HG03342 (cell line): ENCODE measurements around the gene KHDC4.

ENCODE experiments used
- ATAC-seq: cut with Tn5 transposase; IDR thresholded peaks from one replicate; pipeline ENCODE4 v1.9.1; 2021; ENCODE audit warnings: mild to moderate bottlenecking, moderate library complexity; ENCODE audit not compliant: unreplicated experiment

KHDC4 gene

DNA sequence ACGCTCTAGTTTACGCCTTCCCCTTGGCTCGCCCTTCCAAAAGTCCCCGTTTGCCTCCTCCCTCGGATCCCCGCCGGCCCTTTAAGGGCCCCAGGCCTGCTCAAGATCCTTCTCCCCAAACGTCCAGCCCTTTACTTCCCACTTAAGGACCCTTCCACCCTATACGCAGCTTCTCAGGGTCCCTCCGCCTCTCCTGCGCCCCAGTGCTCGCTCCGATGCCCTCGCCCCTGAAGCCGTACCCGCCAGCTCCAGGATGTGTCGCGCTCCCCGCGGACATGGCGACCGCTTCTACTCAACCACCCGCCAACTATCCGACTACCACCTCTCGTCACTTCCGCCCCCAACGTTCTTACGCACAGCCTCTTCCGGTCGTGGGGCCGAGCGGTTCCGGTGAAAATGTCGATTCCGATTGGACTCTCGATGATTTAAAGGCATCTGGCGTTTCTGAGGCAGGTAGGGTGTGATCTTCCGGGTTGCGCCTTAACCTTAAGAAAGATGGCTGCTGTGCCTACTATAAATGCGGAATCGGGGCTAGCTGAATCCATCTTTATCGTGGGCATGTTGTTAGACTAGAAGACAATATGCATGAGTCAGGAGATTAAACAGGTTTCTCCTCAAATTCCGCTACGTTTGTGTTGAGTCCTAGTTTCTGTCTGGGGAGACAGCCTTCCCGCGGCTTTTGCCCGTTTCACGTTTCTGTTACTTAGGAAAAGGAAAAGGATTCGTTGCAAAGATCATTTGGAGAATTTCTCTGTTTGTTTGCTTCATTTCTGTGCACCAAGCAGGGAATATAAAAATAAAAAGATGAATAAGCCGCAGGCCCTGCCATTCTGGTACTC is at the start of gene KHDC4:
KHDC4 (minus strand) TSS at position 317 of the 839 bp plus-strand sequence; CDS start at position 277, 40 bp downstream.
- ATAC-seq, result peak; percentile 94

DNA sequence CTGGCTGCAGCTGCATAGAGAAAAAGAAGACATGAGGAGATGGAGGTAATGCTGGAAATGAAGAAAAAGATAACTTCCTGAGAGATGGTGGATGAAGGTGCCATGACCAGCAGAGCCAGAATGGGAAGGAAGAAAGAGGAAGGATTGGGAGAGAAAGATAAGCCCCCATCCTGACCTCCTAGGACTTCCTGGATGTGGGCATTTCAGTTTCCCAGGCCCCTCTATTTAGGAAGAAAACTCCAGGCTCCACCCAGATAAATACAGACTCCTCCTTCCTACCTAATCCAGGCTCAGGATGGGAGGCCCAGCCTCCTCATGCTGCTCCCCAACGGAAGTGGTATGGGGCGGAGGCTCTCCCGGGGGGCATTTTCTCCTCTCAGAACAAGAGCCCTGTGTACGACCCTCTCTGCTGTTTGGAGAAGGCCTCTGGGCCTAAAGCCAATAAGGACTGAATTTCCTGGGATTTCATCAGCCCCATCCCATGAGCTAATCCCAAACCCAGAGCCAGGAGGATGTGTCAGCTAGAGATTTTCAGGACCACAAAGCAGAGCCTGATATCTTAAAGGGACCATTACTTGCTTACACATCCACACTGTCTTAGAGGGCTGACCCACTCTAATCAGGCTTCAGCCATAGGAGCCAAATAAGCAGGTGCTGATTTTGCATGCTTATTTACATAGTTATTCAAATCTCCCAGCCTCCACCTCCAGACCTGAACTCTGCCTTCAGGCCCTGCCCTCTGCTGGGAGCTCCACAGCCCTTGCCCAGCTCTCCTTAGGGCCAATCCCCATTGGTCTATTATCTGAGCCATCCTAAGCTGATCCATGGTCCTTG is 49.2 kb upstream of the KHDC4 start:
- ATAC-seq, result peak; percentile 51

DNA sequence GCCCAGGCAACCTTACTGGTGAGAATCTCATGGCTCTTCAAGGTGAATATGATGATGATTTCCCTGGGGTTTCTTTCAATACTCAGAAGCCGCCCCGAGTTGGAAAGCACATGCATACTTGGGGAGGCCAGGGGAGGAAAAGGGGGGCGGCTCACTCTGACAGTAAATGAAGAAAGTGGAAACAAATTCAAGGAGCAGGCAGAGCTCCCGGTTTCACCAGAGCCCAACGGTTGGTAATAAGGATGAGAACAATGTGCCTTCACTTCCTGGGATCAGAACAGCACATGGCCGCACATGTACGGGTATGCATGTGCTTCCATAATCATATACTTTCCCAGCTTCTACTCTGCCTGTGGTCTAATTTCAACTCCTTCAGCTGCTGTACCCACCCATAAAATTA is 47.9 kb upstream of the KHDC4 start:
- no peak for ATAC-seq

DNA sequence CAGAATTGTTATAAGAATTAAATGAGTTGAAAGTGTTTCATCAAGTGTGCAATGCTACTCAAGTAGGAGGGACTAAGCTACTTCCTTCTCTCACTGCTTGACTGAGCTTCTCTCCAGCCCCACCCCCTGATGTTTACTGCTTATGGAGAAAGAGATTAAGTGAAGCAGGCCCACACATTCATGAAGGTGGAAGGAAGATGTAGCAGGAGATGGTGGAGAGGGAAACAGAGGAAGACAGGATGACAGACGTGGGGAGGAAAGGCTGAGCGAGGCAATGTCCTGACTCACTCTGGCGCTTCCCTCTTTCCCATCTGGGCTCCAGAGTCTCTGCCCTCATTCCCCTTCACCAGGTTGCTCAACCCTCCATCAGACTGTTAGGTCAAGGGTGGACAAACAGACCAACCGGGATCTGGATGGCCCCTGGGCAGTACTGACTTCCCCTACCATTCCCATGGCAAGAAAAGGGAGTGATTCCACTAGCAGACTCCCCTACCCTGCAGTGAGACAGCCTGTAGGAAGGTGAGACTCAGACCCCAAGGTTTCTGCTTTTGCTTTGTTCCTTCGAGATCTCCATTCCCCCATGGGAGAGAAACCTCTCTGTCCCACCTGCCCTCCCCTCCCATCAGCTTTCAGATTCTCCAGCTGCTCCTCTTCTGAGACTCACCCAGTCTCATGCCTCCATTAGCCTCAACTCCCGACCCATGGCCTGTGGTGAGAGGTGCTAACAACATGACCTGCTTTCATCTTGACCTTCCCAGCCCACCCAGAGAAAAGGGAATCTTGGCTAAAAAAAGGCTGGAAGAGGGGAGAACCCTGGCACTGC is 47.3 kb upstream of the KHDC4 start:
- no peak for ATAC-seq

DNA sequence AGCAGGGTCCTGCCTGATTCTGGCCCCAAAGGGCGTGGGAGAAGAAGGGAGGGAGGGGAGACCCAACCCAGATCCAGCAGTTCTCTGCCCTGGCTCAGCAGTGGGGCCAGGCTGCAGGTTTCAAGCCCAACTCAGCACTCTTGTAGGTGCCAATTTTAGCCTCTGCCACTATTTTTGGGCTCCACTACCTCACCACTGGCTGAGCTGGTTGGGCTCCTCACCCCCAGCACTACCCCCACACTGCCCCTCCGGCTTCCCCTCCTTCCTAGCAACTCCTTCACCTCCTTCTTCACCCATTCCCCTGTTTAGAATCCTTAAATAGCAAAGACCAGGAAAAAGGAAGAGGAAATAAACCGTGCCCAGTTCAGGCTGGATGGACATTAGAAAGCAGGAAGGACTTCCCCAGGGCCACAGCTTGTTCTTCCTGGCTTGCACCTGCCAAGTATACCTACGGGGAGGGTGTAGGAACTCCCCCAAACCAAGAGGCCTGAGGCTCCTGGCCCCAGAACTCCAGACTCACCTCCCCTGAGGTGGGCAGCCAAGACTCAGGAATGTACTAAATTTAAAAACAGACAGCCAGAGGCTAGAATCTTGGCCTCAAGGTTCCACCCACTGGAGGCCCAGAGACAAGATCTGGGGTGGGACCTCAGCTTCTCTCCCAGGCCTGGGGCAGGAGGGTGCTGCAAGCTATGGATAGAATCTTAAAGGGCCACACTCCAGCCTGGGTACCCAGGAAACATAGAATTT is 45.6 kb upstream of the KHDC4 start:
- no peak for ATAC-seq

DNA sequence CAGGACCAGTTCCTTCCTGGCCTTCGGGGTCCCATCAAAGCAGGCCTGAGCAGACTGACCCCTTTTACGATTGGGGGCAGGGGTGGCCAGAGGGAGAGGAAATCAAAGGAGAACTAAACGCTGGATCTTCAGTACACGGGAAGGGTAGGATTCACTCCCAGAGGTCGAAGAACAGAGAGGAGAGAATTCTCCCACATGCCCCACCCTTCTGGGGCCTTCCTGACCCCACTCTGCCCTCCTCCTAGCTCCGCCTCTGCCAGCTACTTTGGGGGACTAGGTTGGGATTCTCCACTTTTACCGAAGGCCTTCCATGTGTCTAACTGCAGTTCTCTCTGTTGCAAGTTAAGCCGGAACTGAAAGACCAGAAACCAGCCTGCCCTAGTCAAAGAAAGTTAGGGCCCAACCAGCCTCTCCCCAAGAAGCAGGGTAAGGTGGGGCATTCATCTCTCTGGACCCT is 44.8 kb upstream of the KHDC4 start:
- ATAC-seq, result no peak

DNA sequence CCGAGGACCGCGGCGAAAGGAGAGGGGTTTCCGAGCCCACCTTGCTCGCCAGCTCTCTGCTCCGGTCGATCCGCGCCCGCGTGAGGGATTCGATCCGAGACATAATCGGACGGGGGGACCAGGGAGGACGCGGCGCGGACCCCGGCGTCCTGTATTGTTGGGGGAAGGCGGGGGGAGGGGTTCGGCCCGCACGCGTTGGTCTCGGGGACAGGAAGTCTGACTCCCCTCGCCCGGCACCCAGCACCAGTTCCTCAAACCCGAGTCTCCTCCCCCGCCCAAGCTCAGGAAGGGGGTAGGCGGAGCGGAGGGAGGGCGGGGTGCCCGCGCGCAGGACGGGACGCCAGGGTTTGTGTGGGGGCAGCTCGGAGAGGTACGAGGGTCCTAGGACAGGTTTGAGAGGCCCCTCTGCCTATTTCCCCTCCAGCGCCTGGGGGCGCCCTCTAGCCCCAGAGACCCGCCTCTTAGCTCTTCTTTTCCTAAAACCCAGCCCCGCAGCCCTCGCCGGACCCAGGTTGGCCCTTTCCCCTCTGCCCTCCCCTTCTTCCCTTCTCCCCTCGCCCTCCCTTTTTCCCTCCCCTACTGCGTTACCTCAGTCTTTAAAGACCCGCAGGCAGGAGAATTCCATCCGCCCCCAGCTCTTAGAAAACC is 44.2 kb upstream of the KHDC4 start, which contains the start of gene ARHGEF2:
ARHGEF2 (minus strand) TSS at position 223 of the 648 bp plus-strand sequence; CDS start at position 103, 120 bp downstream.
- ATAC-seq, result peak; percentile 45

DNA sequence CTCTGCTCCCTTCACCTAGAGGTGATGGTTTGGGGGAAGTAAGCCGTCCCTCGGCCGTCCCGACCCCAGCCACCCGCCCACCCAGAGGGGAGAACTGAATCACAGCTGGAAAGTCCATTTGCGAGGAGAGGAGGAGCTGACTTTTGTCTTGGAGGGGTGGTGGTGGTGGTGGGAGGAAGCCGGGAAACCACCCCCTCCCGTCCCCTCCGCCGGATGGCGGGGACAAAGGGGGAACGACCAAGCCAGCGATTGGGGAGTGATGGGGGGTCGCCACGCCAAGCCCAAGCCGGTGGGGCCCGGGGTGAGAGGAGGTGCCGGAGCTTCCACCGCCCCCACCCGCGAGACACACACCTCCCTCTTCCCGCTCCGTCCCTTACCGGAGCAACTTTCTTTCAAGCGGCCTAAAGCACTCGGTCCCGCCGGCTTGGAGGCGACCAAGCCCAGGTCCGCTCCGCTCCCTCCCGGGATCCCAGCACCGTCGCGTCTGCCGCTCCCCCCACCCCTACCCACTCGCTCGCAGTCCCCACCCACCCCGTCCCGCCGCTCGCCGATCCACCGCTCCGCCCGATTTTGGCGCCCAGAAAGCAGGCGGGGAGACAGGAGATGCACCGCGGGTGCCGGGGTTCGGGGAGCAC is 43.6 kb upstream of the KHDC4 start:
- ATAC-seq, result peak; percentile 5

DNA sequence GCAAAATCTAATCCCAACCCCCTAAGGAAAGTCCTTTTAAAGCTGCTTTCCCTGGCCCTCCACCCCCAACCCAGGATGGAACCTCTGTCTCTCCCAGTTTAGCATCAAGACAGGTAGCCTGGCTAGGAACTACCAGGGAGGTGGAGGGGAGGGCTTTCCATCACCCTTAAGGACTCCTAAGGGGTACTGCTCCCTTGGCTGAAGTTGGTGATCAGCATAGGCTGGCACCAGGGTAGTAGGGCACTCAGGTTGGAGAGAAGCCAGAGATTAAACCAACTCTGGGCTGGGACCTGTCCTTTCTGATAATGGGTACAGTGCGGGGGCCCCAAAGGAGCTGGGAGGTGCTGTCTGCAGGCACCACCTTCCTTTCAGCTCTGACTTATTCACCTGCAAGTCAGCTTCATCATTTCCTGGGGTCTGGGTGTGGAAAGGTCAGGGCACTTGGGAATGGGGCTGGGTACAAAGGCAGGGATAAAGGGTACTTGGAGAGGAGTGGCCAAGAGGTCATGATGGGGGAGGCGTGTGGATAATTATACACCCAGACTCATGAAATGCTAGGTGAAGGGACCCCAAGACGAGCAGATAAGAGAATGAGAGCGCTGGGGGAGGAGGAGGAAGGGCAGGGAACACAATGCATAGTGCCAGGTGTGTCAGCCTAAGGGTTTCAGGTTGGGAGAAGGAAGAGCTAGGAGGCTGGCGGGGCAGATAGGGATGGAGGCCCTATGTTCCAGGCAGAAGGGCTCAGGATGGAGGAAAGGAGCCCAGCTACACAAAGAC is 42.9 kb upstream of the KHDC4 start:
- ATAC-seq, result no peak

DNA sequence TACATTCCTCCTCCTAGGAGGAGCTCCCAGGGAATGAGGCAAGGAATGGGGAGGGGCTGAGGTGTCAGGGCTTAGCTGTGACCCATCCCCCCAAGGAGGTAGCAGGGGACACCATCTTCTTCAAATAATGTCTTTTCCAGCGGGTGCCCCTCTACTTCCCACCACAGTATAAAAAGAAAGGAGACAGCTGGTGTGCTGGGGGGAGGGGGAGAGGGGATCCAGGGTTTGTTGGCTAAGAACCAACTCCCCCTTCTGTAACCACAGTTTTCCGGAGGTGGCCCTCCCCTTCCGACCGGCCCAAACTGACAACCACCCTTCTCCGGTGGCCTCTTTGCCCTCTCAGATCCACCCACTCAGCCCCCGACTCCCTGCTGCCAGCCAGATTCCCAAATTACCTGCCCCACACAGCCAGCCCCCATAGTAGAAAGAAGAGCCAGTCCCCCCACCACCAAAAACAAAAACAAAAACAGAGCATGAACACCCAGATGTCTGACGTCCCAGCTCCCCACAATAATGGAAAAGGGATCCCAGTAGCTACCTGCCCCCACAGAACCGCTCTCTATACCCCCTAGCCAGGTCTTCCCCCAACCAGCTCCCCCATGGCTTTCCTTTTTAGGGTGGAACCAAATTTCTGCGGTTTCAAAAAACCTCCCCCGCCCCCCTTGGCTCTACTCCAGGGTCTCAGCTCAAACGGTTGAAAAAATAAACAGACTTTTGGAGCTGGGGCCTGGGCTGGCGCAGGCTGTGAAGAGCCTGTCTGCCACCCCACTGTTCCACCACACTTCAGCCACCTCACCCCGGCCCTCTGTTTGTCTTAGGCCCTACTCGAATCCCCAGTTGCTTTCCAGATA is 42.1 kb upstream of the KHDC4 start:
- no peak for ATAC-seq

DNA sequence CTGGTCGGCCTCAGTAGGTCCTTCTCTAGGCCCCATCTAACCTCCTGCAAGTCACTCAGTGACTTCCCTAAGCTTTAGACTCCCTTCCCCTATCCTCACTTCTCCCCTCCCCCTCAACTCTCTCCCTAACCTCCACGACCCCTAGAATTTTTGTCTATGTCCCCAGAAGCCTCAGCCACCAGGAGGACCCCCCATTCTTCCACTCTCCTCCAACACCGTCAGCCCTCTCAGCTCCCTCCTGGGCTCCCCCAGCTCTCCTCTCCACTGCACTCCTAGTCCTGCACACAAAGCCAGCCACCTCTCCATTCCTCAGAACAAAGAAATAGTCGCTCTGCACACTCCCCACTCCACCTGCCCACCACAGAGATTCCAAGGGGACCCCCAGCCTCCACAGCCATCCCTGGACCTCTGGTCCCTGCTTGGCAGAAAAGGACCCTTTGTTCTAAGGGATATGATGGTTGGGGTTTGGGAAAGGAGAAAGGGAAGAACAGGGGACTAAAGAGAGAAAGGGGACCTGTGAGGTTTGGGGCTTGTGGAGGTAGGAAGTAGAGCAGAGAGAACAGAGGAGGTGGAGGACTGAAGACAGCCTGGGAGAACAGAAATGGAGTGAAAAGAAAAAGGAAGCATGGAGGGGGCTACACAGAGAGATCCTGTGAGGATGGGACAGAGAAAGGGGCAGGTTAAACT is 41.3 kb upstream of the KHDC4 start:
- no peak for ATAC-seq

DNA sequence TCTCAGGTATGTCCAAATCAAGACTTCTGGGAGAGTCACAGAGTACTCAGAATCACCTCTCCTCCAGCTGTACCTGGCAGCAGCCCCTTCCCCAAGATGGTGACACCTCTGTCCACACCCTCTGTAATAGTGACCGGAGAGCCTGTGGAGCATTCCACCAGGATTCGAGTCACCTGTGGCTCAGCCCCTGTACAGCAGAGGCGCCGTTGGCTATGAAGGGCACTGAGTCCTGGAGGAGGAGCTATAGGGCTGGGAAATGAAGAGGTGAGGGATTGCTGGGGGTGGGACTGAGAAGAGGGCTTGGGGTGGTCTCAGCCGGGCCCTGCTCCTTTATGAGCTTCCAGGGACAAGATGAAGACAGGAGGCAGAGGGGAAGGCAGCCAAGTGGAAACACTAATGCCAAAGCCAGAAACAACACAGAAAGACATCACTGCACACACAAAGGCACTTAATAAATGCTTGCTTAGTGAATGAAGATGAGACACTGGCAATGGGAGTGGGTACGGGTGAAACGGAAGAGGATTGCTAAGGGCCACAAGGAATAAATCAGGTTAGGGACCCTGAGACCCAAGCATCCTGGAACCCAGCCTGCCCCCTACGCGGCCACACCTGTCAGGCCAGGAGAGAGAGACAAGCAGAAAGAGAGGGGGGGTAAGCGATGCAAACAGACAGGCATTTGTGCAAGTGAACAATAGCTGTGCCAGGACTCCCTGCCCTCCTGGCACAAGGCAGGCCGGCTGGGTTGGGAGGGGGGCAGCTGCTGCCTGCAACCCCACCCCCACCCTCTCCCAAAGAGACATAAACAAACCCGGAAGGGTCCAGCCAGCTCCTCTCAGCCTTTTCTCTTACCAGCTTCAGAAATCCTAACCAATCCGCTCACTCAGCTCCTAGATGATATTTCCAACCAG is 40.2 kb upstream of the KHDC4 start:
- no peak for ATAC-seq

DNA sequence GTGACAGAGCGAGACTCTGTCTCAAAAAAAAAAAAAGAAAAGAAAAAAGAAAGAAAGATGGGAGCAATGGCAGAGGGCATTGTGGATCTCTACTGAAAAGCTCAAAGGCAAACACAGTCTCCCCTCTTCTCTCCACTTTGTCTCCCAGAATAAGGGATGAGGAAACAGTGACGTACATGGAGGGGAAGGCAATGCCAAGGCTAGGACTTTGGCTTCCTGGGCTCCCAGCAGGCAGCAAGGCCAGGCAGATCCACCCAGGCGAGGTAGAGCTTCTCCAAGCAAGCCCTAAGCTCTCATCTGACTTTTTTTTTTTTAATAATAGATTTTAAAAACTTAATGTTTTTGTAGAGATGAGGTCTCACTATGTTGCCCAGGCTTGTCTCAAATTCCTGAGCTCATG is 39.5 kb upstream of the KHDC4 start:
- no peak for ATAC-seq

DNA sequence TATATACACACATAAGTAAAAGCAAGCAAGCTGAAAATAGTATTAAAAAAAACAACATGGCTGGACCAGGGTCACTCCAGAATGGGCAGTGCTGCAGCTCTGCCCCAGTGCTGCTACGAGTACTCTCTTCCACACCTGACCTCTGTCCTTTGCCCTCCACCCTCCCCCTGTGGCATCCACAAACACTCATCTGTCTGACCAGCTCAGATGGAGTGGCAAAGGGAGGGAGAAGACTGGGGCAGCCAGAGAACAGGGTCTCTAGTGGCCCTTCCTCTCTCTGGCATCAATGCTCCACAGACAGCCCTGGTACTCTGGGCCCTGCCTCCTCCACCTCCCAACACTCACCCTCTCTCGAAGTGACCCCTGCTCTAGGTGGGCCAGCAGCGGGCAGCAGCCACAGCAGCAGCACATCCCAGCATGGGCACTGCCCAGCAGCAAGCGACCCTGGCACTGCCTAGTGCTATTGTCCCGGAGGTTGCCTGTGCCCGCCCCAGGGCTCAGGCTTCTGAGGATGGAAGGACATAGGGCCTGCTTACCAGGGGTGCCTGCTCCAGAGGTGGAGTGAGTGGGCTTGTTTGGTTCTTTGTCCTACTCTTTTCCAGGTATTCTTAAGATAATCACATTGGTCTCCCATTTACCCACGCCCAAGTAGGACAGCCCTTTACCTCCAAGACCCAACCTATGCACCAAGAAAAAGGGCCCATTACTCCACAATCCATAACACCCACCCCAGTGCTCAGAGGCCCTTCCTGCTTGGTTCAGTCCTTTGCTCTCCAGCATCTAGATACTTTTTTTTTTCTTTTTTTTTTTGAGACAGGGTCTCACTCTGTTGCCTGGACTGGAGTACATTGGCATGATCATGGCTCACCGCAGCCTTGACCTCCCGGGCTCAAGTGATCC is 37.9 kb upstream of the KHDC4 start:
- no peak for ATAC-seq
